ENCODE data around the gene FAM222A.

The FAM222A gene

DNA sequence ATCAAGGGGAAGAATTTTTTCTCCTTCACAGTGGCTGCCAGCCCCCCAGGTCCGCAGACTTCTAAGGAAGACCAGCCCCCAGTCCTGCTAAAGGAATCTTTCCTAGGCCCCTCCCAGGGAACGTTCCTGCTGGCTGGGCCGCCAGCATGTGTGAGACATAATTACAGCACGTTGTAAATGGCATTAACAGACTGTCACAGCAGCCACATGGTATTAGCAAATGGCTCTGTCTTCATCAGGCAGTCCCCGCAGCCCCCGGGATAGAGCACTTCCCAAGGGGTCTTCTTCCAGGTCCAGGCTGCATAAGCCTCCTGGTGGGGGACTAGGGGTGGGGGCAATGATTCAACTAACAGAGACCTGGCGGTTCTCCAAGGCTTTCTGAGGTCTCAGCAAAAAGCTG is 34.9 kb upstream of the FAM222A start:
- H3K27me3 ChIP-seq (replicated peaks; ENCODE audit: insufficient read depth, low read length), result no peaks in the 10 kb centered on the region
- no peak overlapping the region for H3K27ac ChIP-seq (ENCODE audit: low read length)
- no peaks in the 10 kb centered on the region for H3K36me3 ChIP-seq (replicated peaks; ENCODE audit: insufficient read depth, low read length)
- no peaks in the 10 kb centered on the region for H3F3A ChIP-seq (ENCODE audit: insufficient read depth, low read length)
- H3K4me3 ChIP-seq (ENCODE audit: low read length), result no peak overlapping the region
- H3K4me1 ChIP-seq (ENCODE audit: low read length), result no peaks in the 10 kb centered on the region
- H3K4me2 ChIP-seq (ENCODE audit: low read depth, low read length), result no peak overlapping the region
- H4K20me1 ChIP-seq (ENCODE audit: insufficient read depth, low read length), result no peaks in the 10 kb centered on the region
- no peak overlapping the region for H2AFZ ChIP-seq (ENCODE audit: low read length)
- H3K9me3 ChIP-seq (replicated peaks; ENCODE audit: insufficient read depth, low read length), result no peaks in the 10 kb centered on the region
- DNase-seq, result no peak
- H3K79me2 ChIP-seq (ENCODE audit: low read length), result no peaks in the 10 kb centered on the region
- H3K9me2 ChIP-seq (replicated peaks; ENCODE audit: insufficient read depth, low read length), result no peaks in the 10 kb centered on the region
- no peak overlapping the region for H3K9ac ChIP-seq (ENCODE audit: low read length)
- TF ChIP-seq EZH2phosphoT487 (IDR thresholded peaks at IDR 0.05; ENCODE audit: low read length) (no peak), EZH2 (optimal IDR thresholded peaks at IDR 0.05; ENCODE audit: low read depth, low read length) (no peak)
- TF ChIP-seq, protein P1, sequence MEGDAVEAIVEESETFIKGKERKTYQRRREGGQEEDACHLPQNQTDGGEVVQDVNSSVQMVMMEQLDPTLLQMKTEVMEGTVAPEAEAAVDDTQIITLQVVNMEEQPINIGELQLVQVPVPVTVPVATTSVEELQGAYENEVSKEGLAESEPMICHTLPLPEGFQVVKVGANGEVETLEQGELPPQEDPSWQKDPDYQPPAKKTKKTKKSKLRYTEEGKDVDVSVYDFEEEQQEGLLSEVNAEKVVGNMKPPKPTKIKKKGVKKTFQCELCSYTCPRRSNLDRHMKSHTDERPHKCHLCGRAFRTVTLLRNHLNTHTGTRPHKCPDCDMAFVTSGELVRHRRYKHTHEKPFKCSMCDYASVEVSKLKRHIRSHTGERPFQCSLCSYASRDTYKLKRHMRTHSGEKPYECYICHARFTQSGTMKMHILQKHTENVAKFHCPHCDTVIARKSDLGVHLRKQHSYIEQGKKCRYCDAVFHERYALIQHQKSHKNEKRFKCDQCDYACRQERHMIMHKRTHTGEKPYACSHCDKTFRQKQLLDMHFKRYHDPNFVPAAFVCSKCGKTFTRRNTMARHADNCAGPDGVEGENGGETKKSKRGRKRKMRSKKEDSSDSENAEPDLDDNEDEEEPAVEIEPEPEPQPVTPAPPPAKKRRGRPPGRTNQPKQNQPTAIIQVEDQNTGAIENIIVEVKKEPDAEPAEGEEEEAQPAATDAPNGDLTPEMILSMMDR (IDR thresholded peaks at IDR 0.05; ENCODE audit: low read length), result no peak

GRCh38 chr12:109679501-109680263 is 33.9 kb upstream of the FAM222A start:
- no peaks in the 10 kb centered on the region for H3K27me3 ChIP-seq (replicated peaks; ENCODE audit: insufficient read depth, low read length)
- no peak overlapping the region for H3K27ac ChIP-seq (ENCODE audit: low read length)
- H3K9me2 ChIP-seq (replicated peaks; ENCODE audit: insufficient read depth, low read length), result no peaks in the 10 kb centered on the region
- H3F3A ChIP-seq (ENCODE audit: insufficient read depth, low read length), result no peaks in the 10 kb centered on the region
- H3K4me2 ChIP-seq (ENCODE audit: low read depth, low read length), result no peak overlapping the region
- no peak overlapping the region for H3K4me3 ChIP-seq (ENCODE audit: low read length)
- H4K20me1 ChIP-seq (ENCODE audit: insufficient read depth, low read length), result no peaks in the 10 kb centered on the region
- no peak overlapping the region for H2AFZ ChIP-seq (ENCODE audit: low read length)
- no peak overlapping the region for H3K9ac ChIP-seq (ENCODE audit: low read length)
- H3K79me2 ChIP-seq (ENCODE audit: low read length), result no peaks in the 10 kb centered on the region
- no peaks in the 10 kb centered on the region for H3K9me3 ChIP-seq (replicated peaks; ENCODE audit: insufficient read depth, low read length)
- TF ChIP-seq EZH2 (optimal IDR thresholded peaks at IDR 0.05; ENCODE audit: low read depth, low read length) (no peak), EZH2phosphoT487 (IDR thresholded peaks at IDR 0.05; ENCODE audit: low read length) (no peak)
- TF ChIP-seq, protein P1 (IDR thresholded peaks at IDR 0.05; ENCODE audit: low read length), result no peak
- DNase-seq, result no peak
- no peaks in the 10 kb centered on the region for H3K36me3 ChIP-seq (replicated peaks; ENCODE audit: insufficient read depth, low read length)
- H3K4me1 ChIP-seq (ENCODE audit: low read length), result no peaks in the 10 kb centered on the region

DNA sequence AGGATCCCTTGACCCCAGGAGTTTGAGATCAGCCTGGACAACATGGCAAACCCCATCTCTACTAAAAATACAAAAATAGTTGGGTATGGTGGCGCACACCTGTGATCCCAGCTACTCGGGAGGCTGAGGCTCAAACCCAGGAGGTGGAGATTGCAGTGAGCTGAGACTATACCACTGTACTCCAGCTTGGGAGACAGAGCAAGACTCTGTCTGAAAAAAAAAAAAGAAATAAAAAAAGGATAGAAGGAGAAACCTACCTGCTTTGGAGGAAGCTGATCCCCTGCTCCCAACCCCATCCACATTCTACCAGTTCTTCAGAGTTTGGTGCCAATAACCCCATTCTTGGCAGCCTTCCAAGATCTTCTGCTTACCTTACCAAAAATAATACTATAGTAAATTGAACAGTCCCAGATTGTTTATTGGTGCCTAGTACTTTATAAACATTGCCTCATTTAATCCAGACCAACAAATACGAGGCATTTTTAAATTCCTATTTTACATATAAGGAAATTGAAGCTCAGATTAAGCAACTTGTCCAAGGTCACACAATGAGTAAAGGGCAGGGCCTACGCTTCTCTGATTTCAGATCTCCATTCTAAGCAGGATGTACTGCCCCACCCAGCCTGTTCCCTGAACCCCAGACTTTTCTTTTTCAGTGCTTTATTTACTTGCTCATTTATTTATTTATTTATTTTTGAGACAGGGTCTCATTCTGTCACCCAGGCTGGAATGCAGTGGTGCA is 33.2 kb upstream of the FAM222A start:
- no peaks in the 10 kb centered on the region for H4K20me1 ChIP-seq (ENCODE audit: insufficient read depth, low read length)
- no peak overlapping the region for H3K27ac ChIP-seq (ENCODE audit: low read length)
- H3K27me3 ChIP-seq (replicated peaks; ENCODE audit: insufficient read depth, low read length), result no peaks in the 10 kb centered on the region
- no peaks in the 10 kb centered on the region for H3K4me1 ChIP-seq (ENCODE audit: low read length)
- no peak overlapping the region for H3K9ac ChIP-seq (ENCODE audit: low read length)
- H3K4me3 ChIP-seq (ENCODE audit: low read length), result no peak overlapping the region
- no peak for DNase-seq
- H3K4me2 ChIP-seq (ENCODE audit: low read depth, low read length), result no peak overlapping the region
- no peaks in the 10 kb centered on the region for H3F3A ChIP-seq (ENCODE audit: insufficient read depth, low read length)
- H3K9me3 ChIP-seq (replicated peaks; ENCODE audit: insufficient read depth, low read length), result no peaks in the 10 kb centered on the region
- no peaks in the 10 kb centered on the region for H3K79me2 ChIP-seq (ENCODE audit: low read length)
- no peak overlapping the region for H2AFZ ChIP-seq (ENCODE audit: low read length)
- TF ChIP-seq EZH2phosphoT487 (IDR thresholded peaks at IDR 0.05; ENCODE audit: low read length), result no peak
- TF ChIP-seq, protein P1 (IDR thresholded peaks at IDR 0.05; ENCODE audit: low read length), result no peak
- no peak for TF ChIP-seq EZH2 (optimal IDR thresholded peaks at IDR 0.05; ENCODE audit: low read depth, low read length)
- H3K9me2 ChIP-seq (replicated peaks; ENCODE audit: insufficient read depth, low read length), result no peaks in the 10 kb centered on the region
- H3K36me3 ChIP-seq (replicated peaks; ENCODE audit: insufficient read depth, low read length), result no peaks in the 10 kb centered on the region

Data from MM.1S (cell line).